Measurements from ENCODE around the gene TMEM51.
"Not testable (repeated sequence)": the region's sequence is repeated elsewhere in the genome, so short reads cannot be mapped to it uniquely, and the experiment has no call there.

The TMEM51 gene

GRCh38 chr1:15129944-15130343 is 23.6 kb upstream of the TMEM51 start:
- Histone ChIP-seq H3K27me3 (ENCODE audit: insufficient read depth, low read length) (no peaks in the 10 kb centered on the region), H3K9ac (ENCODE audit: low read depth, low read length) (no peak overlapping the region), H3K9me3 (ENCODE audit: insufficient read depth, low read depth, low read length) (peaks cover 9% of the 10 kb centered on the region), H3K4me1 (ENCODE audit: insufficient read depth, low read length) (no peaks in the 10 kb centered on the region; the same call in 1 of the 2 replicates), H3K27ac (ENCODE audit: low read length) (no peak overlapping the region), H3K4me3 (ENCODE audit: low read length) (no peak overlapping the region), H3K36me3 (ENCODE audit: insufficient read depth, low read depth, low read length) (no peaks in the 10 kb centered on the region)

GRCh38 chr1:15130607-15131006 is 22.9 kb upstream of the TMEM51 start:
- no peak overlapping the region for H3K27ac ChIP-seq (ENCODE audit: low read length)
- no peaks in the 10 kb centered on the region for H3K36me3 ChIP-seq (ENCODE audit: insufficient read depth, low read depth, low read length)
- no peak overlapping the region for H3K4me3 ChIP-seq (ENCODE audit: low read length)
- H3K9me3 ChIP-seq (ENCODE audit: insufficient read depth, low read depth, low read length) = peaks cover 9% of the 10 kb centered on the region
- H3K27me3 ChIP-seq (ENCODE audit: insufficient read depth, low read length) = no peaks in the 10 kb centered on the region
- H3K4me1 ChIP-seq (ENCODE audit: insufficient read depth, low read length) = no peaks in the 10 kb centered on the region
- no peak overlapping the region for H3K9ac ChIP-seq (ENCODE audit: low read depth, low read length)

- Histone ChIP-seq H3K9ac (ENCODE audit: low read depth, low read length) (no peak overlapping the region), H3K27ac (ENCODE audit: low read length) (no peak overlapping the region), H3K36me3 (ENCODE audit: insufficient read depth, low read depth, low read length) (no peaks in the 10 kb centered on the region), H3K4me3 (ENCODE audit: low read length) (no peak overlapping the region), H3K27me3 (ENCODE audit: insufficient read depth, low read length) (no peaks in the 10 kb centered on the region), H3K9me3 (ENCODE audit: insufficient read depth, low read depth, low read length) (peaks cover 9% of the 10 kb centered on the region), H3K4me1 (ENCODE audit: insufficient read depth, low read length) (no peaks in the 10 kb centered on the region)
Measured at GRCh38 chr1:15132965-15133364, 20.6 kb upstream of the TMEM51 start.

- Histone ChIP-seq H3K36me3 (ENCODE audit: insufficient read depth, low read depth, low read length) (no peaks in the 10 kb centered on the region), H3K9ac (ENCODE audit: low read depth, low read length) (no peak overlapping the region), H3K9me3 (ENCODE audit: insufficient read depth, low read depth, low read length) (peaks cover 9% of the 10 kb centered on the region), H3K27me3 (ENCODE audit: insufficient read depth, low read length) (no peaks in the 10 kb centered on the region), H3K27ac (ENCODE audit: low read length) (no peak overlapping the region), H3K4me1 (ENCODE audit: insufficient read depth, low read length) (no peaks in the 10 kb centered on the region), H3K4me3 (ENCODE audit: low read length) (no peak overlapping the region)
Measured at GRCh38 chr1:15134285-15134684, 19.3 kb upstream of the TMEM51 start.

- not testable (repeated sequence) for H3K9ac ChIP-seq (ENCODE audit: low read depth, low read length); H3K36me3 ChIP-seq (ENCODE audit: insufficient read depth, low read depth, low read length); H3K4me1 ChIP-seq (ENCODE audit: insufficient read depth, low read length); H3K27me3 ChIP-seq (ENCODE audit: insufficient read depth, low read length); H3K27ac ChIP-seq (ENCODE audit: low read length); H3K4me3 ChIP-seq (ENCODE audit: low read length); H3K9me3 ChIP-seq (ENCODE audit: insufficient read depth, low read depth, low read length)
Measured at GRCh38 chr1:15135604-15136003, 17.9 kb upstream of the TMEM51 start.

GRCh38 chr1:15137809-15138208 is 15.7 kb upstream of the TMEM51 start:
- Histone ChIP-seq H3K27ac (ENCODE audit: low read length) (no peak overlapping the region), H3K4me1 (ENCODE audit: insufficient read depth, low read length) (peaks cover 9% of the 10 kb centered on the region; the same call in 1 of the 2 replicates), H3K36me3 (ENCODE audit: insufficient read depth, low read depth, low read length) (no peaks in the 10 kb centered on the region), H3K4me3 (ENCODE audit: low read length) (no peak overlapping the region), H3K9ac (ENCODE audit: low read depth, low read length) (no peak overlapping the region), H3K27me3 (ENCODE audit: insufficient read depth, low read length) (no peaks in the 10 kb centered on the region), H3K9me3 (ENCODE audit: insufficient read depth, low read depth, low read length) (no peaks in the 10 kb centered on the region)

GRCh38 chr1:15139654-15140350 is 13.7 kb upstream of the TMEM51 start:
- 0 out of 2 replicates have a peak overlapping the region, but pooled peaks have one; percentile 37 for H3K9ac ChIP-seq (ENCODE audit: low read depth, low read length)
- no peak overlapping the region for H3K4me3 ChIP-seq (ENCODE audit: low read length)
- no peak overlapping the region for H3K27ac ChIP-seq (ENCODE audit: low read length)
- peaks cover 9% of the 10 kb centered on the region; the same call in 1 of the 2 replicates for H3K4me1 ChIP-seq (ENCODE audit: insufficient read depth, low read length)
- H3K36me3 ChIP-seq (ENCODE audit: insufficient read depth, low read depth, low read length) = no peaks in the 10 kb centered on the region
- H3K9me3 ChIP-seq (ENCODE audit: insufficient read depth, low read depth, low read length) = no peaks in the 10 kb centered on the region
- no peaks in the 10 kb centered on the region for H3K27me3 ChIP-seq (ENCODE audit: insufficient read depth, low read length)

GRCh38 chr1:15141935-15142539 is 11.5 kb upstream of the TMEM51 start:
- H3K27me3 ChIP-seq (ENCODE audit: insufficient read depth, low read length) = no peaks in the 10 kb centered on the region; the same call in 1 of the 2 replicates
- H3K4me3 ChIP-seq (ENCODE audit: low read length) = no peak overlapping the region
- no peaks in the 10 kb centered on the region for H3K9me3 ChIP-seq (ENCODE audit: insufficient read depth, low read depth, low read length)
- no peaks in the 10 kb centered on the region for H3K36me3 ChIP-seq (ENCODE audit: insufficient read depth, low read depth, low read length)
- no peak overlapping the region for H3K27ac ChIP-seq (ENCODE audit: low read length)
- peaks cover 9% of the 10 kb centered on the region; the same call in 1 of the 2 replicates for H3K4me1 ChIP-seq (ENCODE audit: insufficient read depth, low read length)
- H3K9ac ChIP-seq (ENCODE audit: low read depth, low read length) = no peak overlapping the region

GRCh38 chr1:15145327-15145726 is 8.2 kb upstream of the TMEM51 start:
- Histone ChIP-seq H3K4me3 (ENCODE audit: low read length) (no peak overlapping the region), H3K9ac (ENCODE audit: low read depth, low read length) (no peak overlapping the region)

GRCh38 chr1:15146142-15146680 is 7.3 kb upstream of the TMEM51 start:
- no peak overlapping the region for H3K27ac ChIP-seq (ENCODE audit: low read length)

More at GRCh38 chr1:15145327-15145726, 8.2 kb upstream of the TMEM51 start:
- Histone ChIP-seq H3K27me3 (ENCODE audit: insufficient read depth, low read length) (peaks cover 7% of the 10 kb centered on the region), H3K27ac (ENCODE audit: low read length) (no peak overlapping the region), H3K4me1 (ENCODE audit: insufficient read depth, low read length) (peaks cover 2% of the 10 kb centered on the region; the same call in 1 of the 2 replicates), H3K9me3 (ENCODE audit: insufficient read depth, low read depth, low read length) (no peaks in the 10 kb centered on the region), H3K36me3 (ENCODE audit: insufficient read depth, low read depth, low read length) (no peaks in the 10 kb centered on the region)

GRCh38 chr1:15146971-15147376 is 6.6 kb upstream of the TMEM51 start:
- Histone ChIP-seq H3K9me3 (ENCODE audit: insufficient read depth, low read depth, low read length) (no peaks in the 10 kb centered on the region), H3K27me3 (ENCODE audit: insufficient read depth, low read length) (peaks cover 23% of the 10 kb centered on the region), H3K9ac (ENCODE audit: low read depth, low read length) (no peak overlapping the region), H3K27ac (ENCODE audit: low read length) (no peak overlapping the region), H3K4me1 (ENCODE audit: insufficient read depth, low read length) (no peaks in the 10 kb centered on the region; the same call in 1 of the 2 replicates), H3K4me3 (ENCODE audit: low read length) (no peak overlapping the region), H3K36me3 (ENCODE audit: insufficient read depth, low read depth, low read length) (no peaks in the 10 kb centered on the region)

More at GRCh38 chr1:15146142-15146680, 7.3 kb upstream of the TMEM51 start:
- H3K9ac ChIP-seq (ENCODE audit: low read depth, low read length) = no peak overlapping the region
- no peak overlapping the region for H3K4me3 ChIP-seq (ENCODE audit: low read length)
- no peaks in the 10 kb centered on the region for H3K36me3 ChIP-seq (ENCODE audit: insufficient read depth, low read depth, low read length)
- no peaks in the 10 kb centered on the region for H3K9me3 ChIP-seq (ENCODE audit: insufficient read depth, low read depth, low read length)
- no peaks in the 10 kb centered on the region for H3K4me1 ChIP-seq (ENCODE audit: insufficient read depth, low read length)
- H3K27me3 ChIP-seq (ENCODE audit: insufficient read depth, low read length) = peaks cover 16% of the 10 kb centered on the region

GRCh38 chr1:15148004-15148403 is 5.5 kb upstream of the TMEM51 start:
- H3K9me3 ChIP-seq (ENCODE audit: insufficient read depth, low read depth, low read length) = no peaks in the 10 kb centered on the region
- H3K4me1 ChIP-seq (ENCODE audit: insufficient read depth, low read length) = no peaks in the 10 kb centered on the region; the same call in 1 of the 2 replicates
- no peak overlapping the region for H3K9ac ChIP-seq (ENCODE audit: low read depth, low read length)
- H3K27me3 ChIP-seq (ENCODE audit: insufficient read depth, low read length) = peaks cover 31% of the 10 kb centered on the region
- no peak overlapping the region for H3K27ac ChIP-seq (ENCODE audit: low read length)
- H3K36me3 ChIP-seq (ENCODE audit: insufficient read depth, low read depth, low read length) = no peaks in the 10 kb centered on the region
- no peak overlapping the region for H3K4me3 ChIP-seq (ENCODE audit: low read length)
